OCI-LY7 (cell line): ENCODE results near the gene CRB1. TPM values are rescaled to one million over a fixed set of nuclear protein-coding genes. Genes with fewer than 3 reads are reported as not detected.
A peak's percentile ranks its signal among the peaks of the same experiment; 100 is the strongest.

Source experiments
- BruUV-seq: library from RNA; stranded (reverse); fragments of 400-500 nt; replicated peaks from 2 replicates; lab custom pipeline; 2021; lab: Mats Ljungman, UMichigan
- CTCF ChIA-PET: fragments of 300-600 bp; sonication (Branson Sonifier 250); formaldehyde crosslinking; loops from one replicate; lab custom pipeline; 2022; ENCODE audit warnings: antibody characterized with exemption; ENCODE audit not compliant: unreplicated experiment; lab: Charles Lee
- POLR2A ChIA-PET: fragments of 300-600 bp; sonication (Branson Sonifier 250); formaldehyde crosslinking; loops from one replicate; lab custom pipeline; 2022; ENCODE audit warnings: antibody characterized with exemption; lab: Charles Lee
- DNase-seq: peaks from one replicate; pipeline ENCODE4 v3.0.0-alpha.2; 2015; ENCODE audit warnings: low spot score
- H2AFZ ChIP-seq: fragments of 200-600 bp; sonication (generic), shearing (Covaris generic); 2 replicates; pipeline ENCODE4 v1.6.1; 2014; ENCODE audit warnings: mild to moderate bottlenecking, antibody characterized with exemption, low read length, moderate library complexity
- H3K27ac ChIP-seq: fragments of 200-600 bp; sonication (generic); 2 replicates; pipeline ENCODE4 v1.5.1; 2014; ENCODE audit warnings: mixed run types, low read depth, mild to moderate bottlenecking, moderate library complexity, low read length, inconsistent platforms; ENCODE audit not compliant: poor library complexity, severe bottlenecking
- H3K36me3 ChIP-seq: fragments of 200-600 bp; sonication (generic); 2 replicates; pipeline ENCODE4 v1.6.1; 2014; ENCODE audit warnings: mild to moderate bottlenecking, antibody characterized with exemption, low read length, moderate library complexity, mixed read lengths; ENCODE audit not compliant: insufficient read depth
- H3K4me1 ChIP-seq: fragments of 200-600 bp; sonication (generic); 2 replicates; pipeline ENCODE4 v1.5.1; 2014; ENCODE audit warnings: mild to moderate bottlenecking, low read length; ENCODE audit not compliant: insufficient read depth, poor library complexity, severe bottlenecking
- H3K4me2 ChIP-seq: fragments of 200-600 bp; sonication (generic); 2 replicates; pipeline ENCODE4 v1.6.1; 2014; ENCODE audit warnings: mild to moderate bottlenecking, low read length
- H3K4me3 ChIP-seq: fragments of 200-600 bp; sonication (generic); 2 replicates; pipeline ENCODE4 v1.5.1; 2014; ENCODE audit warnings: mild to moderate bottlenecking, low read depth, low read length; ENCODE audit not compliant: poor library complexity, severe bottlenecking
- H3K79me2 ChIP-seq: fragments of 200-600 bp; sonication (generic); 2 replicates; pipeline ENCODE4 v1.6.1; 2016; ENCODE audit warnings: low read depth, mild to moderate bottlenecking, low read length, moderate library complexity, mixed read lengths; ENCODE audit not compliant: insufficient read depth
- H3K9me2 ChIP-seq: fragments of 200-600 bp; sonication (generic); 2 replicates; pipeline ENCODE4 v1.6.1; 2016; ENCODE audit warnings: mild to moderate bottlenecking, low read length, mixed read lengths; ENCODE audit not compliant: insufficient read depth
- H3K9me3 ChIP-seq: fragments of 200-600 bp; sonication (generic); 2 replicates; pipeline ENCODE4 v1.6.1; 2014; ENCODE audit warnings: mild to moderate bottlenecking, mixed run types, low read length, mixed read lengths
- H4K20me1 ChIP-seq: fragments of 200-600 bp; sonication (generic); 2 replicates; pipeline ENCODE4 v1.6.1; 2014; ENCODE audit warnings: mild to moderate bottlenecking, antibody characterized with exemption, low read length, moderate library complexity, mixed read lengths; ENCODE audit not compliant: insufficient read depth
- EZH2phosphoT487 ChIP-seq: fragments of 200-600 bp; sonication (generic); IDR thresholded peaks from 2 replicates; pipeline ENCODE4 v1.6.1; 2018; ENCODE audit warnings: low read depth, borderline replicate concordance, mild to moderate bottlenecking, mixed run types, antibody characterized with exemption, low read length, moderate library complexity, mixed read lengths
- intact Hi-C: fragments of 100-400 bp; cut with micrococcal nuclease; formaldehyde crosslinking; loops from one replicate; pipeline ENCODE4 v1.10.0; 2022; ENCODE audit not compliant: unreplicated experiment
- total RNA-seq, 2 experiments: library from RNA; depleted of rRNA in 1 of 2; stranded (reverse); fragments of >200 nt in 1 of 2; shearing (Covaris generic) in 1 of 2; gene quantifications; 2 replicates each; pipeline ENCODE4 v1.2.3, GENCODE V29; 2014 to 2022
- TF ChIP-seq, protein P1 (sequence below): fragments of 200-600 bp; sonication (generic); conservative IDR thresholded peaks from 2 replicates; pipeline ENCODE4 v1.5.1; 2014; ENCODE audit warnings: mild to moderate bottlenecking, antibody characterized with exemption, low read length, moderate library complexity, mixed read lengths

Gene CRB1
- total RNA-seq, 2 experiments from 2014 or later = 0.25 TPM; not detected in 1

DNA sequence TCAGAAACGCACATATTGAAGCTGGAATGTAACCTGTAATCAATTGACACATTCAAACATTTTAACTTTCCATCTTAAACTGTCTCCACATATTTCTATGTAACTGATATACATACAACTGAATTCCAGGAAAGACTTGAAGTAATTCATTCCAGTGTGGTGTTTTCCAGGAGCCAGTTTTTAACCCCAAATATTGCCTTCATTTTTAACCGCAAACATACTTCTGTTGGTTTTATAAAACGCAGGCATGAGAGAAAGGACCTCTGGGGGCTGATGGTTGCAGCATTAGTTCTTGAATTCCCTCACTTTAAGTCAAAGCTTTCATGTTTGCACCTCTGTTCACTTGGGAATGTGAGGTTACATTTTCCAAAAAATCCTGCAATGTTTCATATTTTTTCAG, 204.1 kb downstream of the CRB1 start:
- Histone ChIP-seq H3K36me3 (no peaks in the 10 kb centered on the region), H3K4me3 (no peak overlapping the region), H3K4me2 (no peak overlapping the region), H4K20me1 (no peaks in the 10 kb centered on the region), H3K27ac (no peak overlapping the region), H3K9me3 (no peaks in the 10 kb centered on the region), H3K4me1 (no peaks in the 10 kb centered on the region), H3K79me2 (no peaks in the 10 kb centered on the region), H3K9me2 (no peaks in the 10 kb centered on the region), H2AFZ (no peak overlapping the region)
- intact Hi-C loops = no loop called here
- POLR2A ChIA-PET = interaction anchor here (0.6 kb wide), 1 partner anchor 14 kb away, joined by 3 read pairs; no protein-coding TSS in a partner anchor
- CTCF ChIA-PET = no interaction called here
- no TSS peak for BruUV-seq
- TF ChIP-seq, protein P1, sequence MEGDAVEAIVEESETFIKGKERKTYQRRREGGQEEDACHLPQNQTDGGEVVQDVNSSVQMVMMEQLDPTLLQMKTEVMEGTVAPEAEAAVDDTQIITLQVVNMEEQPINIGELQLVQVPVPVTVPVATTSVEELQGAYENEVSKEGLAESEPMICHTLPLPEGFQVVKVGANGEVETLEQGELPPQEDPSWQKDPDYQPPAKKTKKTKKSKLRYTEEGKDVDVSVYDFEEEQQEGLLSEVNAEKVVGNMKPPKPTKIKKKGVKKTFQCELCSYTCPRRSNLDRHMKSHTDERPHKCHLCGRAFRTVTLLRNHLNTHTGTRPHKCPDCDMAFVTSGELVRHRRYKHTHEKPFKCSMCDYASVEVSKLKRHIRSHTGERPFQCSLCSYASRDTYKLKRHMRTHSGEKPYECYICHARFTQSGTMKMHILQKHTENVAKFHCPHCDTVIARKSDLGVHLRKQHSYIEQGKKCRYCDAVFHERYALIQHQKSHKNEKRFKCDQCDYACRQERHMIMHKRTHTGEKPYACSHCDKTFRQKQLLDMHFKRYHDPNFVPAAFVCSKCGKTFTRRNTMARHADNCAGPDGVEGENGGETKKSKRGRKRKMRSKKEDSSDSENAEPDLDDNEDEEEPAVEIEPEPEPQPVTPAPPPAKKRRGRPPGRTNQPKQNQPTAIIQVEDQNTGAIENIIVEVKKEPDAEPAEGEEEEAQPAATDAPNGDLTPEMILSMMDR = no peak
- no peak for TF ChIP-seq EZH2phosphoT487
- no peak for DNase-seq

DNA sequence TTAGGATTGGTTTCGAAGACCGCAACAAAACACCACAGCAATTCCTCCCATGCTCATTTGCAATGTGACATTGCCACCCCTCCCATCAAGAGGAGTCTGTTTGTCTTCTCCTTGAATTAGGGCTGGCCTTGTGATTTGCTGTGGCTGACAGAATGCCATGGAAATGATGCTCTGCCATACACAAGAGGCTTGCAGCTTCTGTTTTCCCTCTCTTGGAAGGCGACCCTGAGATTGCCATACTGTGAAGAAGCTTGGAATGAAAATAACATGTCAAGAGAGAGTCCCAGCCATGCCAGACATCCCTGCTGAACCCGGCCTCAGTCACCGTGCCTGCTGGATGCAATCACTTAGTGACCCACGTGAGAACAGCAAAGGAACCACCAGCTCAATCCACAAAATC, 212.4 kb downstream of the CRB1 start:
- Histone ChIP-seq H3K27ac (no peak overlapping the region), H3K9me2 (no peaks in the 10 kb centered on the region), H3K9me3 (no peaks in the 10 kb centered on the region), H3K36me3 (no peaks in the 10 kb centered on the region), H2AFZ (no peak overlapping the region), H3K79me2 (no peaks in the 10 kb centered on the region), H3K4me1 (no peaks in the 10 kb centered on the region), H3K4me3 (no peak overlapping the region), H3K4me2 (no peak overlapping the region), H4K20me1 (no peaks in the 10 kb centered on the region)
- DNase-seq = no peak
- no TSS peak for BruUV-seq
- POLR2A ChIA-PET = interaction anchor here (0.6 to 1.3 kb wide), 5 partner anchors 10 to 838 kb away, joined by 3 read pairs; no protein-coding TSS in a partner anchor
- CTCF ChIA-PET = no interaction called here
- TF ChIP-seq, protein P1 = no peak
- no peak for TF ChIP-seq EZH2phosphoT487
- intact Hi-C loops = no loop called here

DNA sequence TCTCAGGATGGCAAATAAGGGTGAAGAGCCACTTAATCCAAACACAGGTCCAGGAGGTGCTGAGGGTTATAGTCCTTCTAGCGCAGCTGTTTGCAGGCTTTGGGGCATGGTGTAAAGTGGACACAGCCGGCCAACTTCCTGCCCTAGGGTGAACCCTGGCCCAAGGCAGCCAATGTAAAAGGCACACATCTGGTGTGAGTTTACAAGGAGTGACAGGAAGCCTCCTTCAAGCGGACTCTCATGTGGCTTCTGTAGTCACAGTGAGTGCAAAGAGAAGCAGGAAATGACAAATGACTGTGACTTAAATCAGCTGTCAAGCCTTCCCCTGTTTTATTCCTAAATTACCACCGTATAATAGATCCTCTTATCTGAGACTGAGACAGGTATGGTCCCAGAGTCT, 213.0 kb downstream of the CRB1 start:
- ChIA-PET CTCF (no interaction called here), POLR2A (interaction anchor here (1.3 kb wide), 1 partner anchor 10 kb away, joined by 3 read pairs; no protein-coding TSS in a partner anchor)
- peak; percentile 7 for DNase-seq

More for the DNA sequence above, 213.0 kb downstream of the CRB1 start:
- no peaks in the 10 kb centered on the region for H3K4me1 ChIP-seq
- TF ChIP-seq, protein P1 = no peak
- TF ChIP-seq EZH2phosphoT487 = no peak
- no peaks in the 10 kb centered on the region for H3K9me2 ChIP-seq
- intact Hi-C loops = no loop called here
- BruUV-seq = no TSS peak
- no peak overlapping the region for H3K4me2 ChIP-seq
- H3K9me3 ChIP-seq = no peaks in the 10 kb centered on the region
- no peaks in the 10 kb centered on the region for H3K36me3 ChIP-seq
- no peak overlapping the region for H3K27ac ChIP-seq
- no peak overlapping the region for H3K4me3 ChIP-seq
- H4K20me1 ChIP-seq = no peaks in the 10 kb centered on the region
- no peak overlapping the region for H2AFZ ChIP-seq
- H3K79me2 ChIP-seq = no peaks in the 10 kb centered on the region
